ENCODE results near the gene PLEKHJ1. TPM values are rescaled to one million over a fixed set of nuclear protein-coding genes. Genes with fewer than 3 reads are reported as not detected.

PLEKHJ1 gene
- total RNA-seq, 1 experiment from 2014 or later: 92.4 TPM

DNA sequence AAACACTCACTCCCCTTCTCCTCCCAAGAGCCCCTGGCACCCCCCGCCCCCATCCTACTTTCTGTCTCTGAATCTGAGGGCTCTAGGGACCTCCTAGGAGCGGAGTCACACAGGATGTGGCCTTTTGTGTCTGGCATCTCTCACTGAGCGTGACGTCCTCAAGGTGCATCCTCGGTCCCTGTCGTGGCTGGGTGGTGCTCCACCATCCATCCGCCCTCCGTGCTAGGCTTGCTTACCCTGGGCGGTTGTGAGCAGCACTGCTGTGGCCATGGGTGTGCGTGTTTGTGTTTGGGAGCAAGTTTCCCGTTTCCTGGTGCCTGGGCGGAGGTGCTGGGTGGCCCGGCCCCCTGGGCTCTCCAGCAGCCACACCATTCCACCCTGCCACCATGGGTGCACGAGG, 12.2 kb downstream of the PLEKHJ1 start:
- no peak for DNase-seq (ENCODE audit: low read depth)

DNA sequence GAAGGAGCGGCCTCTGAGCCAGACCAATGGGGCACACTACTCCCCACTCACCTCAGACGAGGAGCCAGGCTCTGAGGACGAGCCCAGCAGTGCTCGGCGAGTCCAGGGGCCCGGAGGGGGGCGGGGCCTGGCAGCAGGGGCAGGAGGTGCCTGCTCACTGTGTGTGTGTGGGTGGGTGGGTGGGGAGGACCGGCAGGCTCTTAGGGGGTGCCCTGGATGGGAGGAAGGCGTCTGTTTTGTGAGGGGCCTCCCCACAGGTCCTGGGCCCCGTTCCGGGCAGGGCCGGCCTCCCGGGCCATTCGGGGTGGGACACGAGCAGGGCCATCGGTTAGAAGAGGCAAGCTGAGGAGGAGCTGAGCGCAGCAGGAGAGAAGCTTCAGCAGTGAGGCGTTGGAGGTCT, 12.7 kb downstream of the PLEKHJ1 start:
- no peak for DNase-seq (ENCODE audit: low read depth)

GRCh38 chr19:2221918-2222317, 14.2 kb downstream of the PLEKHJ1 start:
- DNase-seq (ENCODE audit: low read depth): no peak

DNA sequence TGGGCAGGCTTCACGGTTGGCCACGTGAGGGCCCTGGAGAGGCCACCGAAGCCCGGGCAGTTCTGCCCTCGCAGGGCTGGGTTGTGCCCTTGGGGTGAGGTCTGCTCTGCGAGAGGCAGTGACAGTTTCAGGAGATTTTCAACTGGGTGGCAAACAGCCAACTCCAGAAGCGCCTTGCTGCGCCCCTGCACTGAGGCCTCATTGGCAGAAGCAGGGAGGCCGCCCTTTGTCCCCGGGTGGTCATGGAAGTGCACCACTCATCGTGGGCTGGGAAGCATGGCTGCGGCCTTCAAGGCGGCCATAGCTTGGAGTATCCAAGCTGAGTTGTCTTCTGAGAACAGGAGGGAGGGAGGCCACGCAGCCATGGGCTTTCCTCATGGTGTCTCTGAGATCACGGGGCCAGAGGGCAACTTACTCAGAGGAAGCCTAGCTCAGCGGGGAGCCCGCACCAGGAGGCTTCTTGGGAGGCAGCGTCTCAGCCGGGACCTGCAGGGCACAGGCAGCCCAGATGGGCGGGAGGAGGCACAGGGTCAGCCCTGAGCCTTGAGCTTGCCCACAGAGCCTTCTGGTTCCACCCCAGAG, 14.8 kb downstream of the PLEKHJ1 start:
- no peak for DNase-seq (ENCODE audit: low read depth)

DNA sequence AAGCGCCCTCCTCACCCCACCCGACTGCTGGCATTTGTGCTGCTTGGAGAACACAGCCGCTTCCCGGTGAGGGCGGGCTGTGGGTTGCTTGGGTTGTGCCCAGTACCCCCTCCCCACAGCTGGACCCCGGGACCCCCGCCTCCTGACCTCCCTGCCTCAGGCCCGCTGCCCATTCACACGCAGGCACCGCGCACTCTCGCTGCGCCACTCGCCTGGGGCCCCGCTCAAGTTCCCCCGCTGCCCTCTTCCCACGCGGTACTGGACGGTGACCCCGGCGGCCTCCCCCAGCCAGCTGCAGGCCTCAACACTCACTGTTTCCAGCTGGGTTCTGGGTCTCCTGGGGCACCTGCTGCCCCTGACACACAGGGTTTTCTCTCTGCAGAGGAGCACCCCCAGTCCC, 16.4 kb downstream of the PLEKHJ1 start:
- no peak for DNase-seq (ENCODE audit: low read depth)

DNA sequence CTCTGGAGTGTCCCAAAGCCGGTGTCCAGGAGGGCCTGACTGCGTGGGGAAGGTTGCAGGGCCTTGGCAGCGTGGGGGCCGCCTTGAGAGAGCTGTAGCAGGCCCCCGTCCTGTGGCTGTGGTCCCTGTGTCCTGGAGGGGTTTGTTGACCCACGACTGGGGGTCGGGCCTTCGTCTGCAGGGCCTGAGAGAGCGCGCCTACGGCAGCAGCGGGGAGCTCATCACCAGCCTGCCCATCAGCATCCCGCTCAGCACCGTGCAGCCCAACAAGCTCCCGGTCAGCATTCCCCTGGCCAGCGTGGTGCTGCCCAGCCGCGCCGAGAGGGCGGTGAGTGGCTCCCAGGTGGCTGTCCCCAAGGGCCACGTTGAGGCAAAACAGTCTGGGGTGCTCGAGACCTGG, 18.5 kb downstream of the PLEKHJ1 start:
- no peak for DNase-seq (ENCODE audit: low read depth)

- DNase-seq (ENCODE audit: low read depth): no peak
Measured at GRCh38 chr19:2216361-2217225, 19.5 kb downstream of the PLEKHJ1 start.

- DNase-seq (ENCODE audit: low read depth): no peak
Measured at GRCh38 chr19:2215281-2215751, 20.8 kb downstream of the PLEKHJ1 start.

GRCh38 chr19:2214251-2214650, 21.9 kb downstream of the PLEKHJ1 start:
- DNase-seq (ENCODE audit: low read depth): no peak

DNA sequence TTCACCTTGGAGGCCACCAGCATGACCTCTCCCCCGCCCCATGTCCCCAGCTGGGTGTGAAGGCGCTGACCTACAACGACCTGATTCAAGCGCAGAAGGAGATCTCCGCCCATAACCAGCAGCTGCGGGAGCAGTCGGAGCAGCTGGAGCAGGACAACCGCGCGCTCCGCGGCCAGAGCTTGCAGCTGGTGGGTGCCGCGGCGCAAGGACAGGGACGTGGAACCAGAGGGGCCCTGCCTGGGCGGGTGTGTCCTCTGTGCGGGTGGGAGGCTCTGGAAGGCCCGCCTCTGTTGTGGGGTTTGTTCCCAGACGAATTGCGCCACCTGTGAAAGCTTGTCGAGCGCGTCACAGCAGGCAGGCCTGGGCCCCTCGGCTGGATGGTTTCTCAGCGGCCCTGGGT, 22.3 kb downstream of the PLEKHJ1 start:
- DNase-seq (ENCODE audit: low read depth): no peak

DNA sequence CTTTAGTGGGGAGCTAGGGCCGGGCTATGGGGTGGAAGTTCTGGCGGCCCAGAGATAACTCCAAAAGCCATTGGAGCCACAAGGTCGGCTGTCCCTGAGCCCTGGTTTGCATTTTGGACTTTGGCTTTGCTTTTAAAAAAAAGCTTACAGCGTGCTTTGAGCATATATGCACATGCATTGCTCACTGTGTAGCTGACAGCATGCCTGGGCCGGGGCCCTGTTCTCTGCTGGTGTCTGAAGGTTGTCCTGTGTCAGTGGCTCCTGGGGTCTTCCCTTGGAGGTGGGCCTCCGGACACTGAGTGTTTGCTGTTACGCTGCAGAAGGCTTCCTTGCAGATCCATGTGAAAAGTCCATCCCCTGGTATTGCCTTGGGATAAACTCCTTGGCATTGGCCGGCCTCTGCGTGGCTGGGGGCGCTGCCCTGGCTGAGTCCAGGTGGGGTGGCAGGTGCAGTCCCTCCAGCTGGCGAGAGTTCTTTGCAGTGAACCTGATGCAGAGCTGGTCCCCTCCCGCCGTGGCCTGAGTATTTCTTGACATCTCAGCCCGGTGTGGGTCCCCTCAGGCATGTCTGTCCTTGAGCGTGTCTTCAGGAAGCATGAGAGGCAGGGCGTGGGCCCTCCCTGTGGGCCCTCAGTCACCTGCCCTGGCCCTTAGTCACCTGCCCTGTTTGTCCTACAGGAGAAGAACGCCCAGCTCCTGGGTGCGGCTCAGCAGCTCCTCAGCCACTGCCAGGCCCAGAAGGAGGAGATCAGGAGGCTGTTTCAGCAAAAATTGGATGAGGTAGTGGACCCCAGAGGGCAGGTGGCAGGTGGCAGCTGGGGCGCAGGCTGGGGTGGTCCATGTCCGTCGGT, 23.0 kb downstream of the PLEKHJ1 start:
- DNase-seq (ENCODE audit: low read depth): no peak

DNA sequence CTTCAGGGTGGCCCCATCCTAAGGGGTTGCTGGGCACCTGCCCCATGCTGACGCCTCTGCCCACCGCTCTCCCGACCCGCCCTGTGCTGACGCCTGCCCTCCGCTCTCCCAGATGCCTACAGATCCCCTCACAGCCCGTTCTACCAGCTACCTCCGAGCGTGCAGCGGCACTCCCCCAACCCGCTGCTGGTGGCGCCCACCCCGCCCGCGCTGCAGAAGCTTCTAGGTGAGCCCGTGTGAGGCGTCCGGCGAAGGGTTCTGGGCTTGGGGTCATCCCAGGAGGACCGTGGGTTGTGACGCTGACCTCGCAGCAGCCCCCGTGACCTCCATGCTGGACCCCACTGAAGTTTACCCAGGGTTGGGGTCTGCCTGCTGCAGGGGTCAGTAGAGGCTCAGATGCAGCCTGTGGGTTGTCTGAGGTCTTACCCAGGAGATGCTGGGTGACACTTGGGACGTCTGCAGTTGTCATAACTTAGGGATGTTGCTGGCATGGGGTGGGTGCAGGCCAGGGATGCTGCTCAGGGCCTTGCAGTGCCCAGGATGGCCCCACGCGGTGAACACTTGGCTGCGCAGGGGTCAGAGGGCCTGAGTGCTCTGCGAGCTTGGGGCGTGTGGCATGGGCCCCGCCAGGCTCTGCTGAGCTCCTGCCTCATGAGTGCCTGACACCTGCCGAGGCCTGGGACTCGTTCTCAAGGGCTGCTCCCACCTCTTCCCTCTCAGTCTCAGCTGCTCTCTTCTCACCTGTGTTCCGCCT, 25.0 kb downstream of the PLEKHJ1 start:
- no peak for DNase-seq (ENCODE audit: low read depth)

DNA sequence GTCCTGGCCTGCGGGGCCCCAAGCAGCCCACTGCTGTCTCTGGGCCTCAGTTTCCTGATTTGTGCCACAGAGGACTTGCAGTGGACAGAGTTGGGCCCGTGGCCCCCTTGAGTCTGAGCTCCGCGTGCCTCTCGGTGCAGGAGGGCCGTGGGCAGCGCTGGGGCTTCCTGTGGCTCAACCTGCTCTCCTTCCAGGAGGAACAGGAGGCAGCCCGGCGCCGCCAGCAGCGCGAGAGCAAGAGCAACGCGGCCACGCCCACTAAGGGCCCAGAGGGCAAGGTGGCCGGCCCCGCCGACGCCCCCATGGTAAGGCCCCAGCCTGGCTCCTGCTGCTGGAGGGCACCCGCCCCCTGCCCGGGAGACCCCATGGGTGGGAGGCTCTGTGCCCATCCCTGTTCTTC, 25.9 kb downstream of the PLEKHJ1 start:
- DNase-seq (ENCODE audit: low read depth): no peak

- no peak for DNase-seq (ENCODE audit: low read depth)
Measured at GRCh38 chr19:2209408-2209807, 26.7 kb downstream of the PLEKHJ1 start.

DNA sequence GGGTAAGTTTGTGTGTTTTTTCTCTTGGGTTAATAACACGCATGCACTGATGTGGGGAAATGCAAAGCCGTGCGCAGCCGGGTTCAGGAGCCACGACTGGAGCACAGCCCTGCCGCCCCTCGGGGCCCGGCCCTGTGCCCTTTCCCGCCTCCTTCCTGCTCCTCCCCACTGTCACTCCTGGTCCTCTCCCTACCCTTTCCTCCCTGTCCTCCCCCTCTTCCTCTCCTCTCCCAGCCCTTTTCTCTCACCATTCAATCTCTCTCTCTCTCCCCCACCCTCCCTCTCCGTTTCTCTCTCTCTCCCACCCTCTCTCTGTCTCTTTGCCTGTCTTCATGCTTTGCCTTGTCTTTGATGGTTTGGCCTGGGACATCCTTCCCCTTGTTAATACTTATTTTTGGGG, 27.2 kb downstream of the PLEKHJ1 start:
- DNase-seq (ENCODE audit: low read depth): no peak

GRCh38 chr19:2207991-2208860, 27.9 kb downstream of the PLEKHJ1 start:
- DNase-seq (ENCODE audit: low read depth): peak; percentile 88

- no peak for DNase-seq (ENCODE audit: low read depth)
Measured at GRCh38 chr19:2207008-2207407, 29.1 kb downstream of the PLEKHJ1 start.

GRCh38 chr19:2202366-2202765, 33.8 kb downstream of the PLEKHJ1 start:
- DNase-seq (ENCODE audit: low read depth): no peak

DNA sequence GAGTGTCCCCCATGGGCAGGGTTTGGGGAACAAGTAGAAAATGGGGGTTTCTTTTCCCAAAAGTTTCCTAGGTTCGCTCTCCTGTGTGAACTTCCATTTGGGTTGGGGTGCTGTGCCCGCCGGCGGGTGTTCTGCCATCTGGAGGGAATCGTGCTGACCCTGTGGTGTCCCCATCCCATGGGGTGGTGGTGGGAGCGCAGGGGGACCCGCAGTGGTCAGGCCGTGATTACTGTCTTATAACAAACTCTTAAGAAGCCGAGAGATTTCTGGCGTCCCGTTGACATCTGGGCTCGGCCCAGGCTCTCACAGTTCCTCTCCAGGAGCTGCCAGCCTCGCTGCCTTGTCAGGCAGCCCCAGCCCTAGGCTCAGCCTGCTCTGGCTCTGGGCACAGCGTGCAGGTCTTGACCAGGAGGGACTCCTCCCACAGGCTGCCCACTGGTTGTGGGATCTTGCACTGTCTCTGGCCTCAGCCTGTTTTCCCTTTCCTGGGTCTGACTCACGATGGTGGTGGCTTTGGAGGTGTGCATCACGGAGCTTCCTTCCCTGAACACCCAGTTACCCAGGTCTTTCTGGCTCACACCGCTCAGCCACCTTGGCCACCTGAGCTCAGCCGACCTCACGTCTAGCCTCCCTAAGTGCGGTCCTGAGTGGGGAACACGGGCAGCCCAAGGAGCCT, 34.5 kb downstream of the PLEKHJ1 start:
- DNase-seq (ENCODE audit: low read depth): peak; percentile 7

Measured in LHCN-M2 (cell line).